C1 segment of cervical spinal cord (tissue), 14 donors: Measurements from ENCODE around the gene CCNT2.
"Not testable (repeated sequence)": the region's sequence is repeated elsewhere in the genome, so short reads cannot be mapped to it uniquely, and the experiment has no call there.

Experiments used
- DNase-seq, 14 donors: peaks; one replicate each; lab custom pipeline; 2025; lab: John Stamatoyannopoulos, UW

CCNT2 gene

DNA sequence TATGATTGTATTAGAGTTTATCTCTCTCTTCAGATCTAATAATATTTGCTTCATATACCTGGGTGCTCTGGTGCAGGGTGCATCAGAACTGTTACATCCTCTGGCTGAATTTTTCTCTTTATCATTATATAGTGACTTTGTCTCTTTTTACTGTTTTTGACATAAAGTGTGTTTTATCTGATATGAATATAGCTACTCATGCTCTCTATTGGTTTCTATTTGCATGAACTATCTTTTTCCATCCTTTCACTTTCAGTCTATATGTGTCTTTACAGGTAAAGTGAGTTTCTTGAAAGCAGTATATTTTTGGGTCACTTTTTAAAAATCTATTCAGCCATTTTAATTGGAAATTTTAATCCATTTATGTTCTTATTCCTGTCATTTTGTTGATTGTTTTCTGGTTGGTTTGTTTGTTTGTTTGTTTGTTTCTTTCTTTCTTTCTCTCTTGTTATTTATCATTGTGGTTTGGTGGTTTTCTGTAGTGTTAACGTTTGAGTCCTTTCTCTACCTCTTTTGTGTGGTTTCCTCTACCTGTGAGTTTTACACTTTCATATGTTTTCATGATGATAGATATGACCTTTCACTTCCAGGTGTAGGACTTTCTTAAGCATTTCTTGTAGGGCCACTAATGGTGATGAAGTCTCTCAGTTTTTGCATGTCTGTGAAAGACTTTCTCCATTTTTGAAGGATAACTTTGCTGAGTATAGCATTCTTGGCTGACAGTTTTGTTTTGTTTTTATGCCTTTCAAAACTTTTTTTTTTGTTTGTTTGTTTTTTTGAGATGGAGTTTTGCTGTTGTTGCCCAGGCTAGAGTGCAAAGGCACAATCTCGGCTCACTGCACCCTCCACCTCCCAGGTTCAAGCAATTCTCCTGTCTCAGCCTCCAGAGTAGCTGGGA is 54.9 kb downstream of the CCNT2 start:
- DNase-seq = no peak

DNA sequence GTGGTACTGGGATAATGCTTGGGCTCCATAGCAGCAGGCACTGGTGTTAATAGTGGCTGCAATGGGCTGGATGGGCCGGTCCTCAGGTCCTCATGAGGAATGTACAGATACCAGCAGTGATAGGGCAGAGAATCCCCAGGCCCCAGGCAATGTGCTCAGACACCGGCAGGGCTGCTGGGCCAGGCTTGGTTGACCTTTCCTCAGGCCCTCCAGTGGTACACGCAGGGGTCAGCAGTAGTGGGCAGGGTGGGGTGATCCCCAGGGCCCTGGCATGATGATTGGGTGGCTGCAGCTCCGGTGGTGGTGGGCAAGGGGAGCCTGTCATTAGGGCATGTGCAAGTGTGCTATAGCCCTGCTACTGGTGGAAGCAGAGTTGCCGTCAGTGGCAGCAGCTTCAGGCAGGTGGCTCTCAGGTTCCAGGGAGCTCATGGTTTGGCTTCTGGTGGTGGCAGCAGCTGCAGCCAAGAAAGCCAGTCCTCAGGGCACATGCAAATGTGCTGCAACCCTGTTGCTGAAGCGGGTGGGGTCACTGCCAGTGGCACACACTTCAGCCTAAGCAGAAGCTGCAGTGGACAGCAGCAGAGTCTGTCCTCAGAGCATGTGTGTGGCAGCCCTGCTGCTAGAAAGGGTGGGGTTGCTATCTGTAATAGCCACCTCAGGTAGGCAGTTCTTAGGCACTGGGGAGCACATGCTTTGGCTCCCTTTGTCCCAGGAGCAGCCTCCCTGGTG is 56.8 kb downstream of the CCNT2 start:
- no peak for DNase-seq

DNA sequence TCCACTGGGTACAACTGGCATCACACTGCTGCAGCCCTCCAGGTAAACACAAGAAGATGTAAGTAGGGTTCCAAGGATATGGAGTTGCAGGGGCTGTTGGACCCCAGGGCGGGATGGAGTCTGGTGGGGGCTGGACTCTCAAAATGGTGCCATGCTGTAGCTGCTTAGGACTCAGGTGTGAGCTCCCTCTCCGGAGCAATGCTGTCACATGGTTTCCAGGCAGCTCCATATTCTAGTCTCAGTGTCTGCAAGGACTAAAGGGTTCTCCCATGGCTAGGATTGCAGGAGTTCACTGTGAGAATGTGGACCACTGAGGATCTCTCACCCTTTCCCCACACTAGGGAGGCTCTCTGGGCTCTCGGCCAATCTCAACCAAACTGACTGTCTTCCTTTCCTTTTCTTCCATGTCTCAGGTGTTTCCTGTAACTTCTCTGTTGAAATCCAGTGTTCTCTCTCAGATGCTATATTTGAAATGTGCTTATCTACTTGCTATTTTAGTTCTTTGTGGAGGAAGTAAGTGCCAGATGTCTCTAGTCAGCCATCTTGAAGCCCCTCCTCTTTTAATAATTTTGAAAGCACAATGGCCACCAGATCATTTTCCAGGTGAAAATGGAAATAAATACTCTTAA is 57.6 kb downstream of the CCNT2 start:
- no peak for DNase-seq

DNA sequence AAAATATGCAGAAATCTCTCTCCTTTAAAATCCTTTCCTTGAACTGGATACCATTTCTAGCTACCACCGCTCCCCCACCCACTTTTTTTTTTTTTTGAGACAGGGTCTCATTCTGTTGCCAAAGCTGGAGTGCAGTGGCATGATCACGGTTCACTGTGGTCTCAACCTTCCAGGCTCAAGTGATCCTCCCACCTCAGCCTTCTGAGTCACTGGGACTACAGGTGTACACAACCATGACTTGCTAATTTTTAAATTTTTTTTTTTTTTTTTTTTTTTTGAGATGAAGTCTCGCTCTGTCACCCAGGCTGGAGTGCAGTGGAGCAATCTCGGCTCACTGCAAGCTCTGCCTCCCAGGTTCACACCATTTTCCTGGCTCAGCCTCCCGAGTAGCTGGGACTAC is 58.5 kb downstream of the CCNT2 start:
- DNase-seq = not testable (repeated sequence)

DNA sequence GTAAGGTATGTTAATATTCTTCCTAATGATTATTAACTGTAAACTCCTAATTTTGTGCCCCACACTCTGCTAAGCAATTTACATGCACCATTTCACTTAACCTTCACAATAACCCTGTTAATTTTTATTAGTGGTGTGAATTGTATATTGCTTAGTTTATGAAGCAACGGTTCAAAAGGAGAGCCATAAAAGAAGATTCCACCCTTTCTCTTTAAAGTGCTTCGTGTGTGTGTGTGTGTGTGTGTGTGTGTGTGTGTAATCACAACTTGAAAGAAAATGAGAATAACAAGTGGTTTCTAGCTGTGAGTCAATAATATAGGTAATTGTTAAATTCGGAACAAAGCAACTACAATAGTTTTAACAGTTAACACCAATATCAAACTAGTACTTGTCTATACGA is 60.6 kb downstream of the CCNT2 start:
- DNase-seq = no peak

DNA sequence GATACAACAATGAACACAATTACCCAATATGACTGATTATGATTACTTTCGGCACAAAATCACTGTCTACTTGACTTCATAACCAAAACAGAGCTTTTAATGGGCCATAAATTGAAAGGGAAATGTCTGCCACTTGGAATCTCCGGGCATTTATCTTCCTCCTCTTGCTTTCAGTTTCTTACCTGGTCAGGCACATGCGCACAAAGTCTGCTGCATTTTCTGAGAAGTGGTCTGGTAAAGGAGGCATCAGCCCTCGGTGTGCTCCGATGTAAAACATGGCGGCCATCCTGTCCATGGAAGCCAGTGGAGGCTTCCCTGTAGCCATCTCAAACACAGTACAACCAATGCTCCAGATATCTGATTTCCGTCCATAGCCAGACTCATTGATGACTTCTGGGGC is 62.0 kb downstream of the CCNT2 start:
- no peak for DNase-seq

DNA sequence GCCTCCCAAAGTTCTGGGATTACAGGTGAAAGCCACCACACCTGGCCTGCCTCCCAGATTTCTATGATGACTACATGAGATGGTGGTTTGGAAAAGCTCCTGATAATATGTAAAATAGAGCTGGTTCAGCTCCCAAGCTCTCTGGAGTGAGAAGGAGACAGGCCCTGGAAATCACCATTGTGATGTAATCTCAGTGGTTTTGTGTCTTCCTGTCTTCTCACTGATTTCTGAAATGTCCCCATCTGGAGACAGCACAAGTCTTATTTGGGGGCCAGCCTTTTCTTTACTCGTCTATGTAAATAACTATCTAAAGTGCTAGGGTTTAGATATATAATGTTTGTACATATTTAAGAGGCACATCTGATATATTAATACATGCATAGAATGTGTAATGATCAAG is 64.0 kb downstream of the CCNT2 start:
- DNase-seq = no peak

DNA sequence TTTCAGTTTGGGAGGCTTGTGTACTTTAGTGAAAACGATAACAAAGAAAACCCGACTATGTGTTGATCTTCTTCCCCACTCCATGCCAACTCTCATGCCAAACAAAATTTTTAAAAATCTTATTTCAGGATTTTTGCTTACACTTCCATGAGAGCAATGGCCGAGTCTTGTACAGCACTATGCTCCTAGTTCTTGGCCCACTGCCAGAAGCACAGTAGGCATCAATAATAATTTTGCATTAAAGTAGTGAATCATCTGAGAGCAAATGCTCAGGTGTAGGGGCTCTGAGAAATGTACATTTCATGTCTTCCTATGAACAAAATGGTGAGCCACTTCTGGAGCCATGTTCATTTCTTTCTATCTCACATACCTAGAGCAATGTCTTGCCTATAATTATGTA is 66.4 kb downstream of the CCNT2 start:
- DNase-seq = no peak

DNA sequence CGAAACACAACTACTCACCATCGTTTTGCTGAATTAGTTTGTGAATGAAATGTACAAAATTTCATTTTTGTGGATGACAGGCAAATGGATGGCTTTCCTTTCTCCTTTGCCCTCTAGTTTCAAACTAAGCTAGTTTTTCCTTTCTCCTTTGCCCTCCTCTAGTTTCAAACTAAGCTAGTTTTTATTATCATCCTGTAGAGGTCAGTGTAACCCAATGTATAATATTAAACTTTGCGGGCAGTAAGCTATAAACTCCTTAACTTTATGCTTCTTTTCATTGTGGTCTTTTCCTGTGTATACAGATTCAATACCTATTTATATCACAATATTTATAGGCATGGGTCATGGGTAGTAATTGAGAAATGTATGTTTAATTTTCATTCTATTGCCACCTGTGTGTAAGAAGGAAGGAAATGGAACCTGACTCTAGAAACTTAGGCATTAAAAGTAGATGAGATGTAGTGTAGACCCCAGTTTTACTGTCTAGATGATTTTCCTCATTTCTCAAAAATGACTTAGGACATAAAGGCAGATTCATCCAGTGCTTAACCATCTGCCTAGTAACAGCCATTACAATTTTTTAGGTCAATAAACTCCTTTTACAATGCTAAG is 70.5 kb downstream of the CCNT2 start:
- no peak for DNase-seq

DNA sequence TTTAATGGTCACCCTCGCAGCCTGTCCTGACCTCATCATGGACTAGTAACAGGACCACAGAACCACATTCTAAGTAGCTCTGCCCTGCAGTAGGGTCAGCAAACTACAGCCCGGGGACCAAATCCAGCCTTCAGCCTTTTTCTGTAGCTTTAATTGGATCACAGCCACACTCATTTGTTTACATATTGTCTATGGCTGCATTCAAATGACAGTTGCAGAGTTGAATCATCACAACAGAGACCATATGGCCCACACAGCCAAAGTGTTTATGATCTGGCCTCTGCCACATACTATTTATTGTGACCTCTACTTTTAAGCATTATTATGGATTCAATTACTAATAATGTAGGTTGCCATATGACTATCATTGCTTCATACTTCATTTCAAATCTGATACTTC is 80.9 kb downstream of the CCNT2 start:
- no peak for DNase-seq

DNA sequence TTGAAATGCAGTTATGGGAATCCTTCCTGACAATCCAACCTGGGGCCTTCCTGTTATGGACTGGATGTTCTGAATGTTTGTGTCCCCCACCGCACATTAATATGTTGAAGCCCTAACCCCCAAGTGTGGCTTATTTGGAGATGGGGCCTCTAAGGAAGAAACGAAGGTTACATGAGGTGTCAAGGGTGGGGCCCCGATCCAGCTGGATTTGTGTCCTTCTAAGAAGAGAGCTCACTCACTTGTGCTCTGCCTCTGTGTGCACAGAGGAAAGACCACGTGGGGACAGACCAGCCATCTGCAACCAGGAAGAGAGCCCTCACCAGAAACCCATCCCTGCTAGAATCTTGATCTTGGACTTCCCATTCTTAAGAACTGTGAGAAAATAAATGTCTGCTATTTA is 84.2 kb downstream of the CCNT2 start:
- no peak for DNase-seq

DNA sequence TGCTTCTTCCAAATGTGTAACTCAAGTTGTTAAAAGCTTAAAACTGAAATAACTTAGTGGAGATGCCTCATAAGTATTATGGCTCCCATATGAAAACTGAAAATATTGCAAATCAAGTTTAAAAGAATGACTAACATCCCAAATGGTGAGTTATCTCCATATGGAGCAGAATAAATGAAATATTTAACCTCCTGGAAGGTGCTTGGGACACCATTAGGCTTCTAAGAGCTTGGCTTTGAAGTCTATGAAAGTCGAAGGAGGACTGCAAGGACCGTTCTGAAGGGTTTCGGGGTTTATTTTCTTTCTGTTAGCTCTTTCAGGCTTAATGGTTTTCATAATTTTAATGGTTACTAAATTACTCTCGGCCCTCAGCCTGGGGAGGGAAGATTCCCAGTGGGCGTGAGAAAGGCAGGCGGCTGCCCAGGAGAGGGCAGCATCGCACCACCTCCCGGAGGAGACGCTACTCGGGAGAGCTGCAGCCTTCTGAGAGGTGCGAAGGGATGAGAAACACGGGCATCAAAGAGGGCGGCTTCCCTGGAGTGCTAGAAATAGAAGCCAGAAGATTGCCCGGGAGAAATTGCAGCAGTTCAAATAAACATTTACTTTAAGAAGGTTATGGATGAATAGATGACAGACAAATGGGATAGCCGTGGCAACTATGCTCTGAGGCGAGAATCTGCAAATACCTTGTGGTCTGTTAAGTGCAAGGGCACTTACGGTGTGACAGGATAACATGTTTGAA is 85.6 kb downstream of the CCNT2 start:
- DNase-seq = peak in 11 of 14 donors; percentile 12 to 65 (median 31)

DNA sequence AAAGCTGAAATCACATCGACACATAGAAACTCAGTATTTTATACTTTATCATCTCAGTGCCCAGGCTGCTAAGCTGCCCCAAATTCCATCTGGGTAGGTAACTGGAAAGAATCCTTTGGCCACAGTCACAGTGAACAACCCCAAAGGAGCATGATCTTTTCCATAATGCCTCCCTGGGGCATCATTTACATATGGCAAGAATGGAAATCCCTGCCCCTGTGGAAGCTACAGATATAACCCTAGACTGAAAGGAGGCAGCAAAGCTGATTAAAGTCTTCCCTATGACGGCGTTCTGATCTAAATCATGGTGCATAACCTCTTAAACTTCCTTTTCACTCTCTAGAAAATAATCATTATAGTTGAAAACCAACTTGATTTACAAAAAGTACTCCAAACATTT is 87.1 kb downstream of the CCNT2 start:
- DNase-seq = no peak
